Karpas-422 (cell line): Measurements from ENCODE around the gene KIRREL3. TPM values are rescaled to one million over a fixed set of nuclear protein-coding genes. Genes with fewer than 3 reads are reported as not detected.

ENCODE experiments used
- DNase-seq: peaks from one replicate; pipeline ENCODE4 v3.0.0-alpha.2; 2015
- H2AFZ ChIP-seq: fragments of 200-600 bp; sonication (generic); 2 replicates; pipeline ENCODE4 v1.6.1; 2014; ENCODE audit warnings: antibody characterized with exemption, low read length, mixed read lengths
- H3K27ac ChIP-seq: fragments of 200-600 bp; sonication (generic); 2 replicates; pipeline ENCODE4 v1.5.1; 2014; ENCODE audit warnings: mild to moderate bottlenecking, low read length, moderate library complexity
- H3K27me3 ChIP-seq: fragments of 200-600 bp; sonication (generic); 2 replicates; pipeline ENCODE4 v1.6.1; 2014; ENCODE audit warnings: low read length, mixed read lengths
- H3K36me3 ChIP-seq: fragments of 200-600 bp; sonication (generic); 2 replicates; pipeline ENCODE4 v1.6.1; 2014; ENCODE audit warnings: low read length, mixed read lengths; ENCODE audit not compliant: insufficient read depth
- H3K4me1 ChIP-seq: fragments of 200-600 bp; sonication (generic); 2 replicates; pipeline ENCODE4 v1.6.1; 2014; ENCODE audit warnings: mild to moderate bottlenecking, low read length, mixed read lengths
- H3K4me2 ChIP-seq: fragments of 200-600 bp; sonication (generic); 2 replicates; pipeline ENCODE4 v1.6.1; 2014; ENCODE audit warnings: low read length, low read depth, mild to moderate bottlenecking; ENCODE audit not compliant: poor library complexity, severe bottlenecking
- H3K4me3 ChIP-seq: fragments of 200-600 bp; sonication (generic); 2 replicates; pipeline ENCODE4 v1.5.1; 2014; ENCODE audit warnings: mild to moderate bottlenecking, antibody characterized with exemption, low read length, mixed read lengths
- H3K79me2 ChIP-seq: fragments of 200-600 bp; sonication (generic); 2 replicates; pipeline ENCODE4 v1.6.1; 2014; ENCODE audit warnings: mild to moderate bottlenecking, low read length, mixed read lengths
- H3K9ac ChIP-seq: fragments of 200-600 bp; sonication (generic); 2 replicates; pipeline ENCODE4 v1.6.0; 2014; ENCODE audit warnings: low read length
- H3K9me2 ChIP-seq: fragments of 200-600 bp; sonication (generic), shearing (Covaris generic); replicated peaks from 2 replicates; pipeline ENCODE4 v1.6.0; 2014; ENCODE audit warnings: mild to moderate bottlenecking, low read length, moderate library complexity; ENCODE audit not compliant: insufficient read depth
- H3K9me3 ChIP-seq: fragments of 300-700, 200-600 bp; sonication (generic); 2 replicates; pipeline ENCODE4 v1.6.1; 2014; ENCODE audit warnings: low read length, mixed read lengths
- H4K20me1 ChIP-seq: fragments of 200-600 bp; sonication (generic); 2 replicates; pipeline ENCODE4 v1.6.1; 2014; ENCODE audit warnings: mild to moderate bottlenecking, antibody characterized with exemption, low read length, low read depth; ENCODE audit not compliant: insufficient read depth
- total RNA-seq: library from RNA; depleted of rRNA; stranded (reverse); fragments of >200 nt; shearing (Covaris generic); gene quantifications from 2 replicates; pipeline ENCODE4 v1.2.3, GENCODE V29; 2014; ENCODE audit warnings: low replicate concordance

KIRREL3 gene
- total RNA-seq, 1 experiment from 2014 or later: not detected

DNA sequence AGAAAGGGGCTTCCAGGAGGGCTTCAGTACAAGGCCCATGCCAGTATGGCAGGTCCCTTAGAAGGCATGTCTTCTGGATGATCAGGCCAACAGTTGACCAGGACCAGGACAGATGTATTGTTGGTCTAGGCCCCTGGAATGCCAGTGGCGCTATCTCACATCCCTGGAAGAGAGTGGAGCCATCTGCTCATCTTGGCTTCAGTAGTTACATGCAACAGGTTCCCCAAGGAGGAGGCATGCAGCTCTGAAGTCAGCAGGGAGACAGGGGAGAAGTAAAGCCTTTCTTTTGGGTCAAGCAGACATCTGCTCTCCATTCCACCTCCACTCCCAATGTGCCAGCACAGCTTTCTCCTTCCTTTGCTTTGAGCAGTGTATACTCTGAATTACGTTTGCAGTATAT lies 244.1 kb downstream of the KIRREL3 start:
- H3K79me2 ChIP-seq: no peaks in the 10 kb centered on the region
- no peak for DNase-seq
- H3K27me3 ChIP-seq: no peaks in the 10 kb centered on the region
- no peak overlapping the region for H3K4me2 ChIP-seq
- no peak overlapping the region for H3K4me3 ChIP-seq
- no peak overlapping the region for H2AFZ ChIP-seq
- H3K9me2 ChIP-seq: no peaks in the 10 kb centered on the region
- peaks cover 19% of the 10 kb centered on the region for H3K4me1 ChIP-seq
- no peaks in the 10 kb centered on the region for H4K20me1 ChIP-seq
- H3K9me3 ChIP-seq: no peaks in the 10 kb centered on the region
- H3K36me3 ChIP-seq: no peaks in the 10 kb centered on the region
- H3K9ac ChIP-seq: no peak overlapping the region
- no peak overlapping the region for H3K27ac ChIP-seq

DNA sequence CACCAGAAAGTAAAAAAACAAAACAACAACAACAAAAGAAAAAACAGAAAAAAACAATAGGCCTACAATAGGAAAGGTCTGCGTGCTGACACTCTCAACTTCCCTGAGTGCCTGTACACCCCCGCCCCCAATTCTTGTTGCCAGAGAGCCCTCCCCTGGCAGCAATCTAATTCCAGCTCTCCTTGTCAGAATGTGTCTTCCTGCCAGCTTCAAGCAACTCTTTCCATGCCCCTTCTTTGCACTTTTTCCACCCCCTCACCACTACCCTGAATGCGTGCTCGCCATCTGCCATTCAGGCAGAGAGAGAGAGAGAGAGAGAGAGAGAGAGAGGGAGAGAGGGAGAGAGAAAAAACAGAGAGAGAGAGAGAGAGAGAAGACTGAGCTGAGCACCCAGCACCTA lies 245.0 kb downstream of the KIRREL3 start:
- Histone ChIP-seq H3K4me1 (peaks cover 19% of the 10 kb centered on the region), H3K4me2 (no peak overlapping the region), H3K36me3 (no peaks in the 10 kb centered on the region), H3K79me2 (no peaks in the 10 kb centered on the region), H3K9me3 (no peaks in the 10 kb centered on the region), H3K27me3 (no peaks in the 10 kb centered on the region), H3K4me3 (no peak overlapping the region), H3K9ac (no peak overlapping the region), H3K27ac (no peak overlapping the region), H2AFZ (no peak overlapping the region), H4K20me1 (no peaks in the 10 kb centered on the region), H3K9me2 (no peaks in the 10 kb centered on the region)
- no peak for DNase-seq

DNA sequence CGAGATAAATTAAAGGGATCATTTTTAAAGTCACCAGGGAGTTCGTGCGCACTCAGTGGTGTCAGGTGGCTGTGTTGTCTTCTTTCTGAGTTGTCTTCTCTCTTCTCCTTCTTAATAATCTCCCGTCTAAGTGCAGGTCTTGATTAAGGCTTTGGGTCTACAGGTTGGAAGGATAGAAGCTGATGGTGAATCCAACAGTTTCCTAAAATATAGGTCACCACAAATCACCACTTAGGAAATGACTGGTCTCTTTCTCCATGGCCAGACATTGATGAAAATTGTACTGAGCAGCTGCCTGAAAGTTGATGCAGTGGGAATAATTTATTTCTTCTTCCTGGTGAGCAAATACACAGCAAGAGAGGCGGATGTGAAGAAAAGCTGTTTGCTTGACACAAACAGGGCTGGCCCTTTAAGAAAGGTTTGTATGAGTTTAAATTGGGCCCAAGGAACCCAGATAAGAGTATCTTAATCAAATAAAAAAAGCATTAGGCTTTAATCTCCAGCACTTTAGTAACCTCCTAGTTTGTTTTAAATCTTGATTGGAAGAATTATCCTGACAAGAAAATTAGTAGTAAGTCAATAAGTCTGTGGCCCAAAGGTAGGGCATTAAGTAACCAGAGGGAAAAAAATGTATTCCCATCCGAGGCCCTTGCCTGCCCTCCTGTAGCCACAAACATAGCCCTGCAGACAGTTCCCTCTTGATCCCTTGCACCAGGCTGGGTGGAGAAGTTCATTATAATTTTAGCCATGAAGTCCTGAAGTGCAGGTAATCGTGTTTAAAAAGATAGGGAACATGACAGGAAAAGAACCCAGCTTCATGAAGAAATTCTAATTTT lies 245.8 kb downstream of the KIRREL3 start:
- H2AFZ ChIP-seq: no peak overlapping the region
- H4K20me1 ChIP-seq: no peaks in the 10 kb centered on the region
- no peaks in the 10 kb centered on the region for H3K9me3 ChIP-seq
- no peaks in the 10 kb centered on the region for H3K9me2 ChIP-seq
- peaks cover 19% of the 10 kb centered on the region for H3K4me1 ChIP-seq
- no peak overlapping the region for H3K27ac ChIP-seq
- H3K79me2 ChIP-seq: no peaks in the 10 kb centered on the region
- H3K9ac ChIP-seq: no peak overlapping the region
- H3K27me3 ChIP-seq: no peaks in the 10 kb centered on the region
- H3K36me3 ChIP-seq: no peaks in the 10 kb centered on the region
- no peak for DNase-seq
- H3K4me2 ChIP-seq: no peak overlapping the region
- H3K4me3 ChIP-seq: no peak overlapping the region

DNA sequence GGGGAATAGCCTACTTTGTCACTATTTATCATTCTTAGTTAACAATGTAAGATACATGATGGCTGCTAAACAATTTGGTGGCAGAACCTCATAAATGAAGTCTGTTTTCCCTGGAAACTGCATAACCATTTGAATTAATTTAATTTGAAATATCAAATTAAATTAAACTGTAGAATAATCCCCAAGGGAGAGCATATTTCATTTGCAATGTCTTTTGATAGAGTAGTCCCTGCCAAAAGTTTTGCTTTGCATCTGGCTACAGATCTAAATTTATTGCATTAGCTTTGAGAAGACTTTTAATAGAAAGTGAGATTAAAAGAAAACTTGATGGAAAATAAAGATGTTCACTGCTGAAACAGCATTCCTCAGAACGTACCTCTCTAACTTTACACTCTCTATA lies 246.6 kb downstream of the KIRREL3 start:
- Histone ChIP-seq H3K9ac (no peak overlapping the region), H3K4me1 (peaks cover 14% of the 10 kb centered on the region), H3K27ac (no peak overlapping the region), H3K4me3 (no peak overlapping the region), H4K20me1 (no peaks in the 10 kb centered on the region), H3K36me3 (no peaks in the 10 kb centered on the region), H3K9me3 (no peaks in the 10 kb centered on the region), H2AFZ (no peak overlapping the region), H3K4me2 (no peak overlapping the region), H3K79me2 (no peaks in the 10 kb centered on the region), H3K27me3 (no peaks in the 10 kb centered on the region), H3K9me2 (no peaks in the 10 kb centered on the region)
- no peak for DNase-seq

DNA sequence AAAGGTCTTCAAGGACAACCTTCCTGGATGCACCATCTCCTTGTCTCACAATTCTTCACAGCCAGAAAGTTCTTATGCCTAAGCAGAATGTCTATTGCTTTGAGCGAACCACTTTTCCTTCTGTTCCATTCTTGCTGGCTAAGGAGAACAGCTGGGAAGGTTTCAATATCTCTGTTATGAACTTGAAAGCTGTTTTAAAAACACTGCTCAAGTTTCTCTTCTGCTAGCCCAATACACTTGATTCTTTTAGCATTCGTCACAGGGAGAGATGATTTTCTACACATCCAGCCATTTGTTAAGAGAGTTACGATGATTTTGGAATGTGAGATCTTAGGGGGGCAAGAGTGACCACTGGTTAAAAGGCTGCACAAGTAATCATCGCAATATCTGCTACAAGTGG lies 249.3 kb downstream of the KIRREL3 start:
- peaks cover 6% of the 10 kb centered on the region for H3K4me1 ChIP-seq
- H3K36me3 ChIP-seq: no peaks in the 10 kb centered on the region
- no peak overlapping the region for H3K4me3 ChIP-seq
- no peak overlapping the region for H3K9ac ChIP-seq
- no peak overlapping the region for H3K4me2 ChIP-seq
- no peaks in the 10 kb centered on the region for H4K20me1 ChIP-seq
- no peaks in the 10 kb centered on the region for H3K9me3 ChIP-seq
- no peaks in the 10 kb centered on the region for H3K79me2 ChIP-seq
- H3K27ac ChIP-seq: no peak overlapping the region
- H3K9me2 ChIP-seq: no peaks in the 10 kb centered on the region
- H2AFZ ChIP-seq: no peak overlapping the region
- no peaks in the 10 kb centered on the region for H3K27me3 ChIP-seq
- DNase-seq: no peak

DNA sequence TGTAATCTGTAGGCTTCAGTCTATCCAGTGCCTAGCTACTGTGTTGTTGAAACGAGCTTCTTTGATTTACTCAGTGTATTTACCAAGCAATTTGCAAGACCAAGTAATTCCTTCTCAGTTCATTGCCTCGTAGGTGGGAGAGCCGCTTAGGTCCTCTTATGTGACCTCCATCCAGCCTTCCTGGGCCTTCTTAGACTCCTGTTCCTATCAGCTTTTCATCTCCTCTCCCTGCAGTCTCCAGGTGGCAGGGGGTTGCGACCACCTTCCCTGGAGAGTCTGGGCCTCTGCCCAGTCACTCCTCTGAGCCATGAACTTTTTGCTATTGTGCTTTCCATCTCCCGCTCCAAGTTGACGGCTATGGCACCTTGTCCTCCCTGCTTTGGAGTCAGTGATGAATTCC lies 251.8 kb downstream of the KIRREL3 start:
- Histone ChIP-seq H3K79me2 (no peaks in the 10 kb centered on the region), H3K9me2 (no peaks in the 10 kb centered on the region), H3K27ac (no peak overlapping the region), H3K4me2 (no peak overlapping the region), H3K27me3 (no peaks in the 10 kb centered on the region), H3K4me3 (no peak overlapping the region), H3K36me3 (no peaks in the 10 kb centered on the region), H3K4me1 (peaks cover under 1% of the 10 kb centered on the region; the same call in 1 of the 2 replicates), H3K9me3 (no peaks in the 10 kb centered on the region), H3K9ac (no peak overlapping the region), H2AFZ (no peak overlapping the region), H4K20me1 (no peaks in the 10 kb centered on the region)
- no peak for DNase-seq

DNA sequence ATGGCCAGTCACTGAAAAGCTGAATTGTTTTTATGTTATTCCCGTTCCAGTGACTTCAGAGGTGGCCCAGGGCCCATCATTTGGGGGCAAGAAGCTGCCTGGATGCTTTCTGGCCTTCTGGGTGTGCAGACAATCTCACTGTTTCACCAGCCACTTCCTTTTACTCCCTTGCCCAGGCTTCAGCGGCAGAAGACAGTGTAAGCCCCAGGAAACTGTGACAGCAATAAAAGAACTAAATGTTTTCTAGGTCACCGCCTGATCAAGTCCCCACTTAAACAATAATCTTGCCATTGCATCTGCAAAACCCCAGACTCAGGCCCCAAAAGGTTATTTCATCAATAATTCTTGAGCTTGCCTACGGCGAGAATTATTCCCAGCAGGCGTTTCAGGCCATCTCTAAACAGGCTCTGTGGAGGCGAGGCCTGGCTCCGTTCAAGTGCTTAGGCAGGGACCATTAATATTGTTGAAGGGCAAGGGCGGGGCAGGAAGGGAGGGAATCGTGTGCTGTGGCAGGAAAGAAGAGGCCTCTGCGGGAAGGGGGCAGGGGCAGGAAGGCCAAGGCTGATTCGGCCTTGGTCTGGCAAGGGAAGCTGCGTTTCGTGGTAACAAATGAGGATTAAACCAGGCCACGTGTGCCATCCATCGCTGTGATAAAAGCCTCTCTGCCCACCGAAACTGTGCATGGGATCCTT lies 252.3 kb downstream of the KIRREL3 start:
- no peak overlapping the region for H2AFZ ChIP-seq
- no peak overlapping the region for H3K4me2 ChIP-seq
- no peak overlapping the region for H3K9ac ChIP-seq
- no peak overlapping the region for H3K4me3 ChIP-seq
- H3K9me2 ChIP-seq: no peaks in the 10 kb centered on the region
- no peaks in the 10 kb centered on the region for H4K20me1 ChIP-seq
- no peaks in the 10 kb centered on the region for H3K4me1 ChIP-seq
- H3K27me3 ChIP-seq: no peaks in the 10 kb centered on the region
- no peaks in the 10 kb centered on the region for H3K79me2 ChIP-seq
- no peaks in the 10 kb centered on the region for H3K9me3 ChIP-seq
- H3K27ac ChIP-seq: no peak overlapping the region
- DNase-seq: no peak
- H3K36me3 ChIP-seq: no peaks in the 10 kb centered on the region

DNA sequence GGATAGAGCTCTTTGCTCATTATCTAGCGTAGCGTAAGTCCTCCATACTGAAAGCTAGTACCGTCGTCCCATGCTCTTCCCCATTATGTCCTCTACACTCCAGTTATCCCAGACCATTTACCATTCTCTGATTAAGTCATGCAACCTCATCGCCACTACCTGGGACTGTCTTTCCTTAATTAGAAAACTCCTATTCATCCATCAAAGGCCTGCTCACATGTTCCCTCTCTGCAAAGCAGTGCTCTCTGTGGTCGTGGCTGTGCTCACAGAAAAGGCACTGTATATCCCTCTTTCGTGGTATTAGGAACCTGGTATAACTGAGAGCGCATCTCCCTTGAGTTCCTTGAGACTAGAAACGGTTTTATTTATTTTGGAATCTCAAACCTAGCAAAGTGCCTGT lies 253.3 kb downstream of the KIRREL3 start:
- H3K4me2 ChIP-seq: no peak overlapping the region
- DNase-seq: no peak
- no peaks in the 10 kb centered on the region for H4K20me1 ChIP-seq
- no peaks in the 10 kb centered on the region for H3K79me2 ChIP-seq
- no peak overlapping the region for H3K9ac ChIP-seq
- no peak overlapping the region for H3K4me3 ChIP-seq
- H3K4me1 ChIP-seq: peaks cover 3% of the 10 kb centered on the region
- H3K9me3 ChIP-seq: no peaks in the 10 kb centered on the region
- H3K36me3 ChIP-seq: no peaks in the 10 kb centered on the region
- no peaks in the 10 kb centered on the region for H3K9me2 ChIP-seq
- H3K27ac ChIP-seq: no peak overlapping the region
- no peak overlapping the region for H2AFZ ChIP-seq
- H3K27me3 ChIP-seq: no peaks in the 10 kb centered on the region
